ENCODE data around the gene ASTN2. TPM values are rescaled to one million over a fixed set of nuclear protein-coding genes. Genes with fewer than 3 reads are reported as not detected.

Gene ASTN2
- total RNA-seq, 5 donors from 2014 or later (not counting 1 experiment from before 2014, with no cell fraction given): 3.7 to 4.8 (median 4.4) TPM

- Histone ChIP-seq H3K36me3 (ENCODE audit: control insufficient read depth in 2 of 2, extremely low read depth in 1 of 2, insufficient read depth in 1 of 2, low read length in 1 of 2) (no peaks in the 10 kb centered on the region), H3K27me3 (replicated peaks in 1 of 2; ENCODE audit: control insufficient read depth in 2 of 2, extremely low read depth in 1 of 2, insufficient read depth in 2 of 2, low read length in 1 of 2) (no peaks in the 10 kb centered on the region), H3K4me1 (ENCODE audit: control insufficient read depth in 1 of 2, extremely low read depth in 1 of 2, insufficient read depth in 2 of 2, low read length in 2 of 2) (no peaks in the 10 kb centered on the region), H3K4me3 (ENCODE audit: control insufficient read depth in 1 of 2, extremely low read depth in 1 of 2, low read length in 1 of 2) (no peak overlapping the region), H3K9me3 (no peaks in the 10 kb centered on the region), H3K27ac (ENCODE audit: low read length) (no peak overlapping the region)
- Mint-ChIP-seq H3K27ac (no peak overlapping the region), H3K36me3 (peaks cover 18% of the 10 kb centered on the region), H3K9me3 (no peaks in the 10 kb centered on the region), H3K4me1 (no peaks in the 10 kb centered on the region), H3K27me3 (no peaks in the 10 kb centered on the region), H3K4me3 (no peak overlapping the region)
- DNase-seq (no peak), ATAC-seq (replicated peaks in 1 of 4) (no peak)
- CTCF ChIA-PET: no interaction called here
- POLR2A ChIA-PET: no interaction called here
- WGBS (ENCODE audit: insufficient coverage): no CpG with 5 or more reads among the region's 3 CpGs
These were observed 760.9 kb downstream of the ASTN2 start for GRCh38 chr9:116654059-116654355.

- H3K36me3 ChIP-seq (ENCODE audit: control insufficient read depth in 2 of 2, extremely low read depth in 1 of 2, insufficient read depth in 1 of 2, low read length in 1 of 2): no peaks in the 10 kb centered on the region
- H3K9me3 Mint-ChIP-seq: no peaks in the 10 kb centered on the region
- no peaks in the 10 kb centered on the region for H3K27me3 ChIP-seq (replicated peaks in 1 of 2; ENCODE audit: control insufficient read depth in 2 of 2, extremely low read depth in 1 of 2, insufficient read depth in 2 of 2, low read length in 1 of 2)
- H3K36me3 Mint-ChIP-seq: peaks cover 18% of the 10 kb centered on the region
- H3K27ac Mint-ChIP-seq: no peak overlapping the region
- no peaks in the 10 kb centered on the region for H3K27me3 Mint-ChIP-seq
- no peak overlapping the region for H3K4me3 ChIP-seq (ENCODE audit: control insufficient read depth in 1 of 2, extremely low read depth in 1 of 2, low read length in 1 of 2)
- H3K4me1 ChIP-seq (ENCODE audit: control insufficient read depth in 1 of 2, extremely low read depth in 1 of 2, insufficient read depth in 2 of 2, low read length in 2 of 2): no peaks in the 10 kb centered on the region
- DNase-seq (no peak), ATAC-seq (replicated peaks in 1 of 4) (no peak)
- POLR2A ChIA-PET: no interaction called here
- H3K4me3 Mint-ChIP-seq: no peak overlapping the region
- H3K4me1 Mint-ChIP-seq: no peaks in the 10 kb centered on the region
- no peak overlapping the region for H3K27ac ChIP-seq (ENCODE audit: low read length)
- CTCF ChIA-PET: no interaction called here
- H3K9me3 ChIP-seq: no peaks in the 10 kb centered on the region
- WGBS (ENCODE audit: insufficient coverage): 33% methylated on average over 1 of the region's 7 CpGs
These were observed 761.4 kb downstream of the ASTN2 start for GRCh38 chr9:116653348-116654058.

DNA sequence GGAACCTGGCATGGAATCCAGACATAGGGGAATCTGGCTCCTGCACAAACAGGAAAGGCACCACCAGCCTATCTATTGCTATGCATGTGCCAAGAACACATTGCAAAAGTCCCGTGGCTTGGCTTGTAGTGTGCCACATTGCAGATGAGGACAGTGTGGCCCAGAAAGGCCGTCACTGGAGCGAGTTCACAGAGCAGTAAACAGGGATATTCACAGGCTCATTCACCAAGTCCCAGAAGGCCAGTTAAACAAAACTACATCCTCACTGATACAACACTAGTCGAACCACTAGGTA lies 767.4 kb downstream of the ASTN2 start:
- ATAC-seq (replicated peaks in 1 of 4): no peak
- Mint-ChIP-seq H3K36me3 (peaks cover 35% of the 10 kb centered on the region), H3K9me3 (no peaks in the 10 kb centered on the region), H3K27ac (no peak overlapping the region), H3K4me1 (no peaks in the 10 kb centered on the region), H3K27me3 (no peaks in the 10 kb centered on the region), H3K4me3 (no peak overlapping the region)
- no peaks in the 10 kb centered on the region for H3K36me3 ChIP-seq (ENCODE audit: control insufficient read depth in 2 of 2, extremely low read depth in 1 of 2, insufficient read depth in 1 of 2, low read length in 1 of 2)
- no peak for DNase-seq
- ChIA-PET POLR2A (no interaction called here), CTCF (no interaction called here)
- no peaks in the 10 kb centered on the region for H3K4me1 ChIP-seq (ENCODE audit: control insufficient read depth in 1 of 2, extremely low read depth in 1 of 2, insufficient read depth in 2 of 2, low read length in 2 of 2)
- no peaks in the 10 kb centered on the region for H3K27me3 ChIP-seq (replicated peaks in 1 of 2; ENCODE audit: control insufficient read depth in 2 of 2, extremely low read depth in 1 of 2, insufficient read depth in 2 of 2, low read length in 1 of 2)
- no peak overlapping the region for H3K27ac ChIP-seq (ENCODE audit: low read length)
- no peaks in the 10 kb centered on the region for H3K9me3 ChIP-seq
- H3K4me3 ChIP-seq (ENCODE audit: control insufficient read depth in 1 of 2, extremely low read depth in 1 of 2, low read length in 1 of 2): no peak overlapping the region
- WGBS (ENCODE audit: insufficient coverage): 100% methylated on average over 1 of the region's 4 CpGs

DNA sequence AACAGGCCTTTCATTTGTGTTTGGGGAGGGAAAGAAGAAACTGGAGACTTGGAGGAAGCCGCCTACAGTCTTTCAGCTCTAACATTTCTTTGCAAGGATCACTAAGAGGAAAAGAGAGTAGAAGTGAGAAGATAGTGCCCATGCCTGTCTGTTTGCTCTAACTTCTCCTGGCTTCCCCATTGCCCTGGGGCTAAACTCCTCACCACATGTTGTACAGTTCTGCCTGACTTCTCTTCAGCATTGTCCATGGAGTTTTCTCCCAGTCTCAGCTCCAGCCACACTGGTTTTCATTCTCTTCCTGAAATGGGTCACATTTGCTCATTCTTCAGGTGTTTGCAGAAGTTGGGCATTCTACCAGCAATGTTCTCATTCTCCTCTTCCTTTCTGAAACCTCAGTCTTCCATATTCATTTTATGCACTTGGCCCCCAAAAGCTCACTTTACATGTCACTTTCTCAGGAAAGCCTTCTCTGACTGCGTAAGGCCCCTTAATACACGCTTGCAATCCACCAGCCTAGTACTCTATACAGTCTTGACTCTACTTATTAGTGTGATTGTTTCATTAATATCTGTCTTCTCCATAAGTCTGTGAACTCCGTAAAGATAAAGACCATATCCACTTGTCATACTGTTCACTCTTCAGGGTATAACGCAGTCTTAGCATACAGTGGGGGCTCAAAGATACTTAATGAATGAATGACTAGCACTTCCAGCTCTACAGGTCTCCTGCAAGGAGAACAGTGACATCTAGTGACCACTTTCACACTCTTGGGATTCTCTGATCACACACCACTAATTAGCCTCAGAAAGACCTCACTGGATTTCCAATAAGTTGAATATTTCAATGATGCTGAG lies 768.0 kb downstream of the ASTN2 start:
- no peak overlapping the region for H3K27ac Mint-ChIP-seq
- no peaks in the 10 kb centered on the region for H3K4me1 Mint-ChIP-seq
- Histone ChIP-seq H3K36me3 (ENCODE audit: control insufficient read depth in 2 of 2, extremely low read depth in 1 of 2, insufficient read depth in 1 of 2, low read length in 1 of 2) (no peaks in the 10 kb centered on the region), H3K9me3 (no peaks in the 10 kb centered on the region), H3K27me3 (replicated peaks in 1 of 2; ENCODE audit: control insufficient read depth in 2 of 2, extremely low read depth in 1 of 2, insufficient read depth in 2 of 2, low read length in 1 of 2) (no peaks in the 10 kb centered on the region), H3K27ac (ENCODE audit: low read length) (no peak overlapping the region), H3K4me1 (ENCODE audit: control insufficient read depth in 1 of 2, extremely low read depth in 1 of 2, insufficient read depth in 2 of 2, low read length in 2 of 2) (no peaks in the 10 kb centered on the region), H3K4me3 (ENCODE audit: control insufficient read depth in 1 of 2, extremely low read depth in 1 of 2, low read length in 1 of 2) (no peak overlapping the region)
- no peak overlapping the region for H3K4me3 Mint-ChIP-seq
- POLR2A ChIA-PET: no interaction called here
- ATAC-seq (replicated peaks in 1 of 4): no peak
- H3K36me3 Mint-ChIP-seq: peaks cover 35% of the 10 kb centered on the region
- DNase-seq: no peak
- H3K9me3 Mint-ChIP-seq: no peaks in the 10 kb centered on the region
- H3K27me3 Mint-ChIP-seq: no peaks in the 10 kb centered on the region
- WGBS (ENCODE audit: insufficient coverage): no CpG with 5 or more reads among the region's 5 CpGs
- CTCF ChIA-PET: no interaction called here

DNA sequence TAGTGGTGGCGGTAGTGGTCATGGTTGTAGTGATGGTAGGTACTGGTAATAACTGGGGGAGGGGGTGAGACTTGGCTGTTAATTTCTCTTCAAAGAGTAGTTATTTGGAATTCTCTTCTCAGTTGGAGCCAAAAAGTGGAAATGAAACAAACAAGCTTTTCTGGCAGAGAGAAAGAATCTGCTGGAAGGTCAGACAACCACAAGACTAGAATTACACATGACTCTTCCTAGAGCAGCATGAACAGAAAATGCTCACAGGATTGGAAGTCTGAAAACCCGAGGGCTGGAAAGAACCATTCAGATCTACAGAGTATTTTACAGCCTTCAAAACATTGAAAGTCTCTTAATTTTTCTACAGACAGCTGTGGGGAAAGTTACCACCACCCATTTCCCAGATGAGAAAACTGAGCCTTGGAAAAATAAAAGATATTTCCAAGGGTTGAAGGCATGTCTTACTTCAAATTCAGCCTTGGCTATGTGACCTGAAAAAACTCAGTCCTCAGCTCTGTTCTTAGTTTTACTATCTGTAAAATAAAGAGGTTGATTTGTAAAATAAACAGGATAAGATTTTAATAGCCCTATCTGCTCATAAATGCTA lies 770.7 kb downstream of the ASTN2 start:
- H3K27me3 ChIP-seq (replicated peaks in 1 of 2; ENCODE audit: control insufficient read depth in 2 of 2, extremely low read depth in 1 of 2, insufficient read depth in 2 of 2, low read length in 1 of 2): no peaks in the 10 kb centered on the region
- no peaks in the 10 kb centered on the region for H3K27me3 Mint-ChIP-seq
- no peak overlapping the region for H3K27ac Mint-ChIP-seq
- no peaks in the 10 kb centered on the region for H3K9me3 Mint-ChIP-seq
- H3K4me3 ChIP-seq (ENCODE audit: control insufficient read depth in 1 of 2, extremely low read depth in 1 of 2, low read length in 1 of 2): no peak overlapping the region
- DNase-seq (no peak), ATAC-seq (replicated peaks in 1 of 4) (no peak)
- H3K4me1 ChIP-seq (ENCODE audit: control insufficient read depth in 1 of 2, extremely low read depth in 1 of 2, insufficient read depth in 2 of 2, low read length in 2 of 2): no peaks in the 10 kb centered on the region
- CTCF ChIA-PET: interaction anchor here in 1 of 2 donors (0.6 kb wide), 1 partner anchor 1056 kb away, joined by 5 read pairs; no protein-coding TSS in a partner anchor
- POLR2A ChIA-PET: no interaction called here
- WGBS (ENCODE audit: insufficient coverage): 100% methylated on average over 1 of the region's 2 CpGs
- peaks cover 22% of the 10 kb centered on the region for H3K36me3 Mint-ChIP-seq
- H3K4me3 Mint-ChIP-seq: no peak overlapping the region
- no peaks in the 10 kb centered on the region for H3K9me3 ChIP-seq
- no peaks in the 10 kb centered on the region for H3K36me3 ChIP-seq (ENCODE audit: control insufficient read depth in 2 of 2, extremely low read depth in 1 of 2, insufficient read depth in 1 of 2, low read length in 1 of 2)
- no peak overlapping the region for H3K27ac ChIP-seq (ENCODE audit: low read length)
- no peaks in the 10 kb centered on the region for H3K4me1 Mint-ChIP-seq

- DNase-seq (no peak), ATAC-seq (replicated peaks in 1 of 4) (no peak)
- peaks cover 22% of the 10 kb centered on the region for H3K36me3 Mint-ChIP-seq
- ChIA-PET CTCF (no interaction called here), POLR2A (no interaction called here)
- H3K4me1 ChIP-seq (ENCODE audit: control insufficient read depth in 1 of 2, extremely low read depth in 1 of 2, insufficient read depth in 2 of 2, low read length in 2 of 2): no peaks in the 10 kb centered on the region
- H3K36me3 ChIP-seq (ENCODE audit: control insufficient read depth in 2 of 2, extremely low read depth in 1 of 2, insufficient read depth in 1 of 2, low read length in 1 of 2): no peaks in the 10 kb centered on the region
- H3K4me3 Mint-ChIP-seq: no peak overlapping the region
- H3K9me3 Mint-ChIP-seq: no peaks in the 10 kb centered on the region
- no peaks in the 10 kb centered on the region for H3K9me3 ChIP-seq
- H3K27ac ChIP-seq (ENCODE audit: low read length): no peak overlapping the region
- no peaks in the 10 kb centered on the region for H3K27me3 Mint-ChIP-seq
- H3K27me3 ChIP-seq (replicated peaks in 1 of 2; ENCODE audit: control insufficient read depth in 2 of 2, extremely low read depth in 1 of 2, insufficient read depth in 2 of 2, low read length in 1 of 2): no peaks in the 10 kb centered on the region
- H3K27ac Mint-ChIP-seq: no peak overlapping the region
- no peaks in the 10 kb centered on the region for H3K4me1 Mint-ChIP-seq
- H3K4me3 ChIP-seq (ENCODE audit: control insufficient read depth in 1 of 2, extremely low read depth in 1 of 2, low read length in 1 of 2): no peak overlapping the region
- WGBS (ENCODE audit: insufficient coverage): no CpG with 5 or more reads among the region's 1 CpG
These were observed 771.2 kb downstream of the ASTN2 start for GRCh38 chr9:116643691-116644090.
